HG02884 (cell line): Measurements from ENCODE around the gene BOD1L1.
A peak's percentile ranks its signal among the peaks of the same experiment; 100 is the strongest.

Source experiments
- ATAC-seq: cut with Tn5 transposase; IDR thresholded peaks from one replicate; pipeline ENCODE4 v1.9.1; 2021; ENCODE audit warnings: mild to moderate bottlenecking, moderate library complexity; ENCODE audit not compliant: unreplicated experiment

BOD1L1 gene

GRCh38 chr4:13626492-13627177, 890 bp downstream of the BOD1L1 start:
- ATAC-seq = no peak

GRCh38 chr4:13618212-13618806, 9.2 kb downstream of the BOD1L1 start:
- ATAC-seq = no peak

- no peak for ATAC-seq
Observed at GRCh38 chr4:13617801-13618200, 9.7 kb downstream of the BOD1L1 start.

- no peak for ATAC-seq
Observed at GRCh38 chr4:13616597-13616996, 10.9 kb downstream of the BOD1L1 start.

- ATAC-seq = peak; percentile 51
Observed at GRCh38 chr4:13615161-13615560, 12.4 kb downstream of the BOD1L1 start.

GRCh38 chr4:13612569-13612968, 15.0 kb downstream of the BOD1L1 start:
- ATAC-seq = no peak

- peak; percentile 92 for ATAC-seq
Observed at GRCh38 chr4:13611283-13611842, 16.2 kb downstream of the BOD1L1 start.

- no peak for ATAC-seq
Observed at GRCh38 chr4:13605330-13605729, 22.2 kb downstream of the BOD1L1 start.

- no peak for ATAC-seq
Observed at GRCh38 chr4:13601848-13602247, 25.7 kb downstream of the BOD1L1 start.

- peak; percentile 67 for ATAC-seq
Observed at GRCh38 chr4:13601048-13601447, 26.5 kb downstream of the BOD1L1 start.

- ATAC-seq = no peak
Observed at GRCh38 chr4:13599159-13599558, 28.4 kb downstream of the BOD1L1 start.

- ATAC-seq = no peak
Observed at GRCh38 chr4:13597604-13598003, 29.9 kb downstream of the BOD1L1 start.

GRCh38 chr4:13597141-13597540, 30.4 kb downstream of the BOD1L1 start:
- no peak for ATAC-seq

- ATAC-seq = no peak
Observed at GRCh38 chr4:13592220-13592619, 35.3 kb downstream of the BOD1L1 start.

GRCh38 chr4:13590766-13591165, 36.8 kb downstream of the BOD1L1 start:
- no peak for ATAC-seq

GRCh38 chr4:13588954-13589353, 38.6 kb downstream of the BOD1L1 start:
- ATAC-seq = no peak

- no peak for ATAC-seq
Observed at GRCh38 chr4:13584481-13584880, 43.0 kb downstream of the BOD1L1 start.

GRCh38 chr4:13580036-13580435, 47.5 kb downstream of the BOD1L1 start:
- no peak for ATAC-seq

GRCh38 chr4:13577660-13578059, 49.9 kb downstream of the BOD1L1 start:
- no peak for ATAC-seq

- no peak for ATAC-seq
Observed at GRCh38 chr4:13570916-13571315, 56.6 kb downstream of the BOD1L1 start.

- no peak for ATAC-seq
Observed at GRCh38 chr4:13567125-13567524, 60.4 kb downstream of the BOD1L1 start.

- ATAC-seq = no peak
Observed at GRCh38 chr4:13562876-13563275, 64.6 kb downstream of the BOD1L1 start.
